Colonic mucosa (tissue), 4 donors: ENCODE measurements around the gene CRTAC1. TPM values are rescaled to one million over a fixed set of nuclear protein-coding genes. Genes with fewer than 3 reads are reported as not detected.

Source experiments
- DNase-seq: peaks from one replicate; pipeline ENCODE4 v3.0.0-alpha.2; 2020
- H3K27ac ChIP-seq: fragments of 200-600 bp; one replicate; pipeline ENCODE4 v1.8.0; 2021
- H3K27me3 ChIP-seq: fragments of 200-600 bp; one replicate; pipeline ENCODE4 v1.8.0; 2021
- H3K36me3 ChIP-seq: fragments of 200-600 bp; one replicate; pipeline ENCODE4 v1.8.0; 2021
- H3K4me1 ChIP-seq: fragments of 200-600 bp; one replicate; pipeline ENCODE4 v1.8.0; 2021; ENCODE audit warnings: mild to moderate bottlenecking
- H3K4me3 ChIP-seq: fragments of 200-600 bp; one replicate; pipeline ENCODE4 v1.8.0; 2021
- H3K9ac ChIP-seq, 2 donors: one replicate each; pipeline ENCODE4 v1.7.0; 2013; ENCODE audit warnings: control low read depth in 2 of 2, low read depth in 2 of 2, low read length in 2 of 2
- H3K9me3 ChIP-seq: fragments of 200-600 bp; one replicate; pipeline ENCODE4 v1.8.0; 2021
- intact Hi-C: fragments of 100-400 bp; cut with DNase I; formaldehyde crosslinking; loops from one replicate; pipeline ENCODE4 v1.14.1; 2022
- total RNA-seq, 2 donors: library from RNA; stranded (reverse); fragmentation: NEBNext Ultra II Directional in 1 of 2; extraction: Animal tissue kit (Norgen Biotek cat#: 25700) in 1 of 2; gene quantifications; one replicate each; pipeline ENCODE4 v1.2.1, GENCODE V29; 2021
- TF ChIP-seq, protein P1 (sequence below): fragments of 200-600 bp; IDR thresholded peaks from one replicate; pipeline ENCODE4 v1.8.0; 2022; ENCODE audit warnings: antibody characterized with exemption, mild to moderate bottlenecking
- donor health status: healthy.
- donor health status: DM: no; HTN: no; CAD: no.
- donor health status: DM: no; HTN: no; CAD: no.

CRTAC1 gene
- total RNA-seq, 2 donors from 2014 or later, result 0.17 to 1.4 TPM

DNA sequence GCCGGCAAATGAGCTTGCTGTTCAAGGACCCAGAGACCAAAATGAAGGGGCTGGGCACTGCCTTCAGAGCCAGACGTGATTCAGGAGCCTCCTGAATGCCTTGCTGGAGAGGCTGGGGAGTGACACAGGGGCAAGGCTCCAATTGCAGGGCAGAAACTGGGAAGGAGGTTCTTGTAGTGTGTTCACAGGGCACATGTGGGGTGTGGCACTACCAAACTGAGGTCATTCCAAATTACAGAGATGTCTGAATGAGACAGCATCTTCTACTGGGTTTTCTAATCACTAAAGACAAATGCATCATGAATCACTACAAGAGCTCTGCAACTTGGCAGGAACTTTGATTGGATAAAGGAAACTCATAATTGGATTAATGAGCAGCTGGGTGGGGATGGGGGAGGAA lies 17.8 kb downstream of the CRTAC1 start:
- H3K27me3 ChIP-seq, result no peaks in the 10 kb centered on the region
- H3K36me3 ChIP-seq, result no peaks in the 10 kb centered on the region
- no peak overlapping the region for H3K9ac ChIP-seq
- H3K9me3 ChIP-seq, result no peaks in the 10 kb centered on the region
- H3K27ac ChIP-seq, result no peak overlapping the region
- no peaks in the 10 kb centered on the region for H3K4me1 ChIP-seq
- DNase-seq, result no peak
- intact Hi-C loops, result no loop called here
- TF ChIP-seq, protein P1, sequence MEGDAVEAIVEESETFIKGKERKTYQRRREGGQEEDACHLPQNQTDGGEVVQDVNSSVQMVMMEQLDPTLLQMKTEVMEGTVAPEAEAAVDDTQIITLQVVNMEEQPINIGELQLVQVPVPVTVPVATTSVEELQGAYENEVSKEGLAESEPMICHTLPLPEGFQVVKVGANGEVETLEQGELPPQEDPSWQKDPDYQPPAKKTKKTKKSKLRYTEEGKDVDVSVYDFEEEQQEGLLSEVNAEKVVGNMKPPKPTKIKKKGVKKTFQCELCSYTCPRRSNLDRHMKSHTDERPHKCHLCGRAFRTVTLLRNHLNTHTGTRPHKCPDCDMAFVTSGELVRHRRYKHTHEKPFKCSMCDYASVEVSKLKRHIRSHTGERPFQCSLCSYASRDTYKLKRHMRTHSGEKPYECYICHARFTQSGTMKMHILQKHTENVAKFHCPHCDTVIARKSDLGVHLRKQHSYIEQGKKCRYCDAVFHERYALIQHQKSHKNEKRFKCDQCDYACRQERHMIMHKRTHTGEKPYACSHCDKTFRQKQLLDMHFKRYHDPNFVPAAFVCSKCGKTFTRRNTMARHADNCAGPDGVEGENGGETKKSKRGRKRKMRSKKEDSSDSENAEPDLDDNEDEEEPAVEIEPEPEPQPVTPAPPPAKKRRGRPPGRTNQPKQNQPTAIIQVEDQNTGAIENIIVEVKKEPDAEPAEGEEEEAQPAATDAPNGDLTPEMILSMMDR, result no peak
- H3K4me3 ChIP-seq, result no peak overlapping the region

DNA sequence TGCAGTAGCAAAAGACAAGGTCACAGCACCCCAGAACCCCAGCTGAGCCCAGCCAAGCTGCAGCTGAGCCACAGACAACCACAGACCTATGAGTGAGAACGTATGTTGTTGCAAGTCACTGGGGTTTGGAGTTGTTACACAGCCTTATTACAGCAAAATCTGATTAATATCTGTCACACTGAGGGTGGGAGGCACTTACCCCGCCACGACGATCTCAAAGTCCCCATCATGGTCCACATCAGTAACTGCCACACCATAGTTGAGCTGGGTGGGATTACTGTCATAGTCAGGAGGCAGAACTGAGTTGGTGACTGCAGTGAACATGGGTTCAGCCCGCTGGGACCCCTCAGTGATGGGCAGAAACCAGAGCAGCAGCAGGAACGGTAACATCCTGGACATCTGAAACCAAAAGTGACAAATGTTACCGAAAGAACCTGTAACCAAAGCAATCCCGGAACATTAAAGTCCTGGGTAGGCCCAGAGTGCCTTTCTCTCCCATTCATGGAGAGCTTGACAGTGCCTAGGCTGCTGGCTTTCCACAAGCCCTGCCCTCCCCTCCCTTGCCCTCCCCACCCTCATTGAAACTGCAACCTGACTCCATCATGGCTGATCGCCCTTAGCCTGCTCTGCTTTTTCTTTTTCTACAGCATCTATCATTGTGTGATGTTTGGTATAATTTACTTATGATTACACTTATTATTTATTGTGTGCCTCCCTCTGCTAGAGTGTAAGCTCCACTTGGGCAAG lies 19.3 kb downstream of the CRTAC1 start:
- Histone ChIP-seq H3K9me3 (no peaks in the 10 kb centered on the region), H3K9ac (no peak overlapping the region), H3K4me1 (no peaks in the 10 kb centered on the region), H3K27ac (no peak overlapping the region), H3K27me3 (no peaks in the 10 kb centered on the region), H3K4me3 (no peak overlapping the region), H3K36me3 (no peaks in the 10 kb centered on the region)
- intact Hi-C loops, result no loop called here
- TF ChIP-seq, protein P1, result no peak
- no peak for DNase-seq

DNA sequence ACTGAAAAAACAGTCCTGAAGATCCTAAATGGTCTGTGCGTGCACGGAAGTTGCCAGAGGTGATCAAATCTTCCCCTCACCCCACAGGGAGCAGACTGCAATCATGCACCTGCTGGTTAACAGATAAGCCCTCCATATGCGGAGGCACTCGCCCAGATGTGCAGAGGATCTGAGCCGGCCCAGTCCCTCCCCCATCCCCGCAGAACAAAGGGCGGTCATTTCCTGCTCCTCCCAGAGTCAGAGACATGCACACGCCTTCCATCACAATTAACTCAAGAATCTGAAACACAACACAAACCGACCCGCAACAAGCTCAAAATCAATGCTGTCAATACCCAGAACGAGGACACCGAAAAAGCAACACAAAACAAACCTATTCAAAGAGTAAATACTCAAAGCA lies 24.2 kb downstream of the CRTAC1 start:
- Histone ChIP-seq H3K9me3 (no peaks in the 10 kb centered on the region), H3K27me3 (no peaks in the 10 kb centered on the region), H3K36me3 (no peaks in the 10 kb centered on the region), H3K4me1 (no peaks in the 10 kb centered on the region), H3K9ac (no peak overlapping the region), H3K27ac (no peak overlapping the region), H3K4me3 (no peak overlapping the region)
- DNase-seq, result peak; percentile 43
- TF ChIP-seq, protein P1, result no peak
- intact Hi-C loops, result no loop called here

GRCh38 chr10:98001736-98002135 lies 28.7 kb downstream of the CRTAC1 start:
- Histone ChIP-seq H3K9me3 (no peaks in the 10 kb centered on the region), H3K36me3 (no peaks in the 10 kb centered on the region), H3K4me1 (no peaks in the 10 kb centered on the region), H3K4me3 (no peak overlapping the region), H3K27ac (no peak overlapping the region), H3K27me3 (no peaks in the 10 kb centered on the region), H3K9ac (no peak overlapping the region)
- DNase-seq, result no peak
- TF ChIP-seq, protein P1, result no peak
- intact Hi-C loops, result no loop called here

DNA sequence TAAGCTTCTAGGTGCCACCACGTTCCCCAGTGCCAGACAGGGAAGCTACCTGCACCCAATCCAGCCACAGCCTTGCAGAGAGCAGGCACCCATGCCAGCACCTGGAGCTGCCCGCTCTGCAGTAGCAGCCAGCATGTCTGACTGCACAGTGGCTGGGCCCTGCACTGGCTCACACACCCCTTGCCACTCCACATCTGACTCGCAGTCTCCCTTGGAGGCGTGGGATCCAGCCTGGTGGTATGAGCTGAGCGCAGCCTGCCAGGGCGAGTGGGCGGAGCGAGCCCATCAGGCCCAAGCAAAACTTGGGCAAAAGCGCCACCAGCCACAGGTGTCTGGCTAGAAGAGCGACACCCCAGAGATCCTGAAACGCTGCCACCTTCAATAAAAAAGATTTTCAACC lies 30.1 kb downstream of the CRTAC1 start:
- no peak for DNase-seq
- Histone ChIP-seq H3K36me3 (no peaks in the 10 kb centered on the region), H3K4me1 (no peaks in the 10 kb centered on the region), H3K4me3 (no peak overlapping the region), H3K9ac (no peak overlapping the region), H3K27ac (no peak overlapping the region), H3K27me3 (no peaks in the 10 kb centered on the region), H3K9me3 (no peaks in the 10 kb centered on the region)
- TF ChIP-seq, protein P1, result no peak
- intact Hi-C loops, result no loop called here
